Breast epithelium (tissue), 4 donors: ENCODE measurements around the gene XCR1. TPM values are rescaled to one million over a fixed set of nuclear protein-coding genes. Genes with fewer than 3 reads are reported as not detected.

Experiments used
- DNase-seq, 2 donors: peaks; one replicate each; pipeline ENCODE4 v3.0.0-alpha.2; 2019; ENCODE audit warnings: low spot score in 2 of 2
- H3K27ac ChIP-seq, 2 donors: fragments of 200-600 bp; sonication (generic) in 1 of 2; one replicate each; pipeline ENCODE4 v1.5.1; 2016 to 2019; ENCODE audit warnings: mild to moderate bottlenecking in 1 of 2
- H3K27me3 ChIP-seq, 2 donors: fragments of 200-600 bp; sonication (generic) in 1 of 2; one replicate each; pipeline versions ENCODE4 v1.5.1 to v1.6.0; 2017 to 2019; ENCODE audit warnings: control low read depth in 1 of 2, mild to moderate bottlenecking in 1 of 2
- H3K36me3 ChIP-seq: fragments of 200-600 bp; one replicate; pipeline ENCODE4 v1.5.1; 2019
- H3K4me1 ChIP-seq, 2 donors: fragments of 200-600 bp; sonication (generic); one replicate each; pipeline ENCODE4 v1.5.1; 2016 to 2019; ENCODE audit warnings: control low read depth in 1 of 2
- H3K4me3 ChIP-seq, 3 donors: fragments of 200-600 bp; sonication (generic); 1 replicate in 2 of 3; 2 replicates in 1 of 3; pipeline ENCODE4 v1.5.1; 2016 to 2019; ENCODE audit warnings: mild to moderate bottlenecking in 3 of 3, moderate library complexity in 2 of 3
- H3K9me3 ChIP-seq, 2 donors: fragments of 200-600 bp; sonication (generic) in 1 of 2; one replicate each; pipeline ENCODE4 v1.5.1; 2016 to 2019; ENCODE audit warnings: control low read depth in 1 of 2
- POLR2A ChIP-seq: fragments of 450-650 bp; IDR thresholded peaks from one replicate; pipeline ENCODE4 v1.6.1; 2016; ENCODE audit warnings: antibody characterized with exemption, mild to moderate bottlenecking, moderate library complexity
- POLR2AphosphoS5 ChIP-seq, 3 donors: sonication (generic); formaldehyde crosslinking; IDR thresholded peaks; one replicate each; pipeline ENCODE4 v1.6.1; 2017; ENCODE audit warnings: antibody characterized with exemption in 3 of 3
- intact Hi-C: fragments of 100-400 bp; cut with DNase I; formaldehyde crosslinking; loops from one replicate; pipeline ENCODE4 v1.15.1; 2023; ENCODE audit warnings: low total_unique reads
- total RNA-seq, 3 donors: library from RNA; depleted of rRNA; stranded (reverse); fragments of >200 nt; gene quantifications; one replicate each; pipeline ENCODE4 v1.1.0, GENCODE V29; 2016
- TF ChIP-seq, protein P1 (sequence below), 3 donors: fragments of 450-650 bp; IDR thresholded peaks; one replicate each; pipeline ENCODE4 v1.5.1; 2016 to 2017; ENCODE audit warnings: antibody characterized with exemption in 3 of 3, mild to moderate bottlenecking in 3 of 3, moderate library complexity in 3 of 3

XCR1 gene, protein sequence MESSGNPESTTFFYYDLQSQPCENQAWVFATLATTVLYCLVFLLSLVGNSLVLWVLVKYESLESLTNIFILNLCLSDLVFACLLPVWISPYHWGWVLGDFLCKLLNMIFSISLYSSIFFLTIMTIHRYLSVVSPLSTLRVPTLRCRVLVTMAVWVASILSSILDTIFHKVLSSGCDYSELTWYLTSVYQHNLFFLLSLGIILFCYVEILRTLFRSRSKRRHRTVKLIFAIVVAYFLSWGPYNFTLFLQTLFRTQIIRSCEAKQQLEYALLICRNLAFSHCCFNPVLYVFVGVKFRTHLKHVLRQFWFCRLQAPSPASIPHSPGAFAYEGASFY
- under 1 TPM; under 0.01 TPM for total RNA-seq

DNA sequence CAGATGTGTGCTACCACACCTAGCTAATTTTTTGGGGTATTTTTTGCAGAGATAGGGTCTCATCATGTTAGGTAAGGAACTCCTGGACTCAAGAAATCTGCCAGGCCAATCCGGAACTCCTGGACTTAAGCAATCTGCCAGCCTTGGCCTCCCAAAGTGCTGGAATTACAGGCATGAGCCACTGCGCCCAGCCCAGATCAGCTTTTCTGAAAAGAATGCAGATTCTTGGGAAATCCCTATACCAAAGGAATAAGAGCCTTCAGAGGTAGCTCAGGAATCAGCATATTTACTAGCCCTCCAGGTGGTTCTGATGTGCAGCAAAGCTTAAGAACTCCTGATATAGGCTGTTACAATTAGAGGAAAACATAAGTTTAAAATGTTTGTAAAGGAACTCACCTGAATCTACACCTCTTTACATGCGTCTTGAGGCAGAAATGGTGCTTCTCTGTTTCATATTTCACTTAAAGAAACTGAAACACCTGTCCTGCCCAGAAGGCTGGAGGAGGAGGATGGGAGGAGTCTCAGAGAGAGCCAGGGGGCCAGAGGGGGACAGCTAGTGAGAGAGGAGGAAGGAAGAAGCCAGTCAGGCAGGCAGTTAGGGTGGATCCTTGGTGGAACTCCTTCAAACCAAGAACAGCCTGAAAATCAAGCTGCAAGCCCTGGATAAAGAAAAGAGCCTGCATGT, at the start of gene XCR1:
XCR1 (minus strand) TSS at position 463 of the 685 bp plus-strand sequence. CDS start 5,536 bp downstream, outside the sequence.
- no peaks in the 10 kb centered on the region for H3K36me3 ChIP-seq
- H3K4me3 ChIP-seq = no peak within 1 kb of the TSS
- TF ChIP-seq, protein P1, sequence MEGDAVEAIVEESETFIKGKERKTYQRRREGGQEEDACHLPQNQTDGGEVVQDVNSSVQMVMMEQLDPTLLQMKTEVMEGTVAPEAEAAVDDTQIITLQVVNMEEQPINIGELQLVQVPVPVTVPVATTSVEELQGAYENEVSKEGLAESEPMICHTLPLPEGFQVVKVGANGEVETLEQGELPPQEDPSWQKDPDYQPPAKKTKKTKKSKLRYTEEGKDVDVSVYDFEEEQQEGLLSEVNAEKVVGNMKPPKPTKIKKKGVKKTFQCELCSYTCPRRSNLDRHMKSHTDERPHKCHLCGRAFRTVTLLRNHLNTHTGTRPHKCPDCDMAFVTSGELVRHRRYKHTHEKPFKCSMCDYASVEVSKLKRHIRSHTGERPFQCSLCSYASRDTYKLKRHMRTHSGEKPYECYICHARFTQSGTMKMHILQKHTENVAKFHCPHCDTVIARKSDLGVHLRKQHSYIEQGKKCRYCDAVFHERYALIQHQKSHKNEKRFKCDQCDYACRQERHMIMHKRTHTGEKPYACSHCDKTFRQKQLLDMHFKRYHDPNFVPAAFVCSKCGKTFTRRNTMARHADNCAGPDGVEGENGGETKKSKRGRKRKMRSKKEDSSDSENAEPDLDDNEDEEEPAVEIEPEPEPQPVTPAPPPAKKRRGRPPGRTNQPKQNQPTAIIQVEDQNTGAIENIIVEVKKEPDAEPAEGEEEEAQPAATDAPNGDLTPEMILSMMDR (IDR thresholded peaks at IDR 0.05) = no peak
- TF ChIP-seq POLR2AphosphoS5 (IDR thresholded peaks at IDR 0.05) (no peak), POLR2A (no peak)
- no peak within 1 kb of the TSS for H3K27ac ChIP-seq
- no peak for DNase-seq
- peaks cover 10 to 18% of the 10 kb centered on the region in 2 donors for H3K9me3 ChIP-seq
- no peaks in the 10 kb centered on the region for H3K27me3 ChIP-seq
- intact Hi-C loops = no loop called here
- H3K4me1 ChIP-seq = no peaks in the 10 kb centered on the region

DNA sequence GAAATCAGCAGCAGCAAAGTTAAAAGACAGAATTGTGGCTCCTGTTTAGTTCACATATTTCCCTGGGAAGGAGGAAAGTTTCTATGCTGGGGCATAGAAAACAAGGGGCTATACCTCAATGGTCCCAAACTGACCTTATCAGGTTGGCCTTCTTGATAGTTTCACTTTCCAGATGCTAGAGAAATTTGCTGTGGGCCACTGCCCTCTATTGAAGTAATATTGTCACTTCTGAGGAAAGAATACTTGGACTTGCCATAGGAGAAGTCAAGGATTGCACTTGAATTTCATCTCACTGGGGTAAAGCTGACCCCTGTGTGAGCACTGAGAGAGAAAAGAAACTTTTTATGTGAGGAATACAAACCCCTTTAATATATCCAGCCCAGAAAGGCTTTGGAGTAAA, 49.3 kb upstream of the XCR1 start:
- TF ChIP-seq POLR2AphosphoS5 (IDR thresholded peaks at IDR 0.05) (no peak), POLR2A (no peak)
- TF ChIP-seq, protein P1 (IDR thresholded peaks at IDR 0.05) = no peak
- Histone ChIP-seq H3K4me1 (peaks cover 0 to 3% of the 10 kb centered on the region in 2 donors), H3K27me3 (no peaks in the 10 kb centered on the region), H3K9me3 (no peaks in the 10 kb centered on the region), H3K4me3 (no peak overlapping the region), H3K27ac (no peak overlapping the region), H3K36me3 (no peaks in the 10 kb centered on the region)
- intact Hi-C loops = loop anchor here (5.0 kb wide), 1 partner anchor 139 kb away; no protein-coding TSS in a partner anchor
- no peak for DNase-seq

DNA sequence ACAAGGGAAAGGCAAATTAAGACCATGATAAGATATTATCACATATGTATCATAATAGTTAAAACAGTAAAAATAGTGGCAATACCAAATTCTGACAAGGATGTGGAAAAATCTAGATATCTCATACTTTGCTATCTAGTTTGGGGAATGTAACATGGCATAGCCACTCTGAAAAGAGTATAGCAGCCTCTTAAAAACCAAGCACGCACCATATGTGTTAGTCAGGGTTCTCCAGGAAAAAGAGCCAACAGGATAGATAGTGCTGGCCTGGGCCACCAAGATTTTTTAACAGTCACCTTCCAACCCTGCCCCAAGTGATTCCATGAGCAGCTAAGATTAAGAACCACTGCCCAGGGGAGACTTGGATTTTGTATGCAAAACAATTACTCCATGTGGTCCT, 48.5 kb upstream of the XCR1 start:
- TF ChIP-seq POLR2AphosphoS5 (IDR thresholded peaks at IDR 0.05) (no peak), POLR2A (no peak)
- TF ChIP-seq, protein P1 (IDR thresholded peaks at IDR 0.05) = no peak

DNA sequence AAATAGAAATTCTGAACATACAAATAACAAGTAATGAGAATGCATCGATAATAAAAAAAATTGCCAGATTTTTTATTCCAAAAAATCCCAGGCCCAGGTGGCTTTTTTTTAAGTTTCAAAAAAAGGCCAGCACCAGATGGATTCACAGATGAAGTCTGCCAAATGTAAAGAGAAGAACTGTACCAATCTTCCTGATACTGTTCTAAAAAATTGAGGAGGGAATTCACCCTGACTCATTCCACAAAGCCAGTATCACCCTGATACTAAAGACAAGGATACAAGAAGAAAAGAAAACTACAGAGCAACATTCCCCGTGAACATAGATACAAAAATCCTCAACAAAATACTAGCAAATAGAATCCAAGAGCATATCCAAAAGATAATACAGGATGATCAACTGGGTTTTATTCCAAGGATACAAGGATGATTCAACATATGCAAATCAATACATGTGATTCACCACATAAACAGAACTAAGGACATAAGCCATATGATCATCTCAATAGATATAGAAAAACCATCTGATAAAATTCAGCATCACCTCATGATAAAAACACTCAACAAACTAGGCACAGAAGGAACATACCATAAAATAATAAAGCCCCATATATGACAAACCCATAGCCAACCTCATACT, 44.1 kb upstream of the XCR1 start:
- Histone ChIP-seq H3K27ac (no peak overlapping the region), H3K9me3 (no peaks in the 10 kb centered on the region), H3K4me3 (no peak overlapping the region), H3K27me3 (no peaks in the 10 kb centered on the region), H3K4me1 (peaks cover 0 to 4% of the 10 kb centered on the region in 2 donors), H3K36me3 (no peaks in the 10 kb centered on the region)
- DNase-seq = no peak
- intact Hi-C loops = no loop called here
- TF ChIP-seq POLR2A (no peak), POLR2AphosphoS5 (IDR thresholded peaks at IDR 0.05) (no peak)

More for the DNA sequence above, 48.5 kb upstream of the XCR1 start:
- DNase-seq = no peak
- Histone ChIP-seq H3K4me1 (peaks cover 2 to 3% of the 10 kb centered on the region in 2 donors), H3K27ac (no peak overlapping the region), H3K36me3 (no peaks in the 10 kb centered on the region), H3K27me3 (no peaks in the 10 kb centered on the region), H3K4me3 (no peak overlapping the region), H3K9me3 (no peaks in the 10 kb centered on the region)
- intact Hi-C loops = loop anchor here (5.0 kb wide), 1 partner anchor 139 kb away; no protein-coding TSS in a partner anchor

DNA sequence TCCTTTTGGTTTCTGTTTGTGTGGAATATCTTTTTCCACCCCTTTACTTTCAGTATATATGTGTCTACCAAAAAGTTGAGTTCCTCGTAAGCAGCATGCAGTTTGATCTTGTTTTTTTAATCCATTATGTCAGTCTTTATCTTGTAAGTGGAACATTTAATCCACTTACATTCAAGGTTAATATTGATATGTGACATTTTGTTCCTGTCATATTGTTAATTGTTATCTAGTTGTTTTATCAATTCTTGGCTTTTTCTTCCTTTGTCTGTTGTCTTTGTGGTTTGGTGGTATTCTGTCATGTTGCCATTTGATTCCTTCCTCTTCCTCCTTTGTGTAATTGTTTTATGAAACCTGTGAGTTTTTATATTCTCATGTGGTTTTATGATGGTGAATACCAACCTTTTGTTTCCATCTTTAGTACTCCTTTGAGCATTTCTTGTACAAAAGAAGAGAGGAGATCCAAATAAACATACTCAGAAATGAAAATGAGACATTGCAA, 43.4 kb upstream of the XCR1 start:
- Histone ChIP-seq H3K4me1 (peaks cover 0 to 4% of the 10 kb centered on the region in 2 donors), H3K4me3 (no peak overlapping the region), H3K36me3 (no peaks in the 10 kb centered on the region), H3K27ac (no peak overlapping the region), H3K27me3 (no peaks in the 10 kb centered on the region), H3K9me3 (no peaks in the 10 kb centered on the region)
- intact Hi-C loops = no loop called here
- TF ChIP-seq, protein P1 (IDR thresholded peaks at IDR 0.05) = no peak
- no peak for TF ChIP-seq POLR2AphosphoS5 (IDR thresholded peaks at IDR 0.05)
- TF ChIP-seq POLR2A = no peak
- DNase-seq = no peak
